Measurements from ENCODE around the gene GOLGA8B. TPM values are rescaled to one million over a fixed set of nuclear protein-coding genes. Genes with fewer than 3 reads are reported as not detected.
A peak's percentile ranks its signal among the peaks of the same experiment; 100 is the strongest.
"Not testable (repeated sequence)": the region's sequence is repeated elsewhere in the genome, so short reads cannot be mapped to it uniquely, and the experiment has no call there.

The GOLGA8B gene, protein sequence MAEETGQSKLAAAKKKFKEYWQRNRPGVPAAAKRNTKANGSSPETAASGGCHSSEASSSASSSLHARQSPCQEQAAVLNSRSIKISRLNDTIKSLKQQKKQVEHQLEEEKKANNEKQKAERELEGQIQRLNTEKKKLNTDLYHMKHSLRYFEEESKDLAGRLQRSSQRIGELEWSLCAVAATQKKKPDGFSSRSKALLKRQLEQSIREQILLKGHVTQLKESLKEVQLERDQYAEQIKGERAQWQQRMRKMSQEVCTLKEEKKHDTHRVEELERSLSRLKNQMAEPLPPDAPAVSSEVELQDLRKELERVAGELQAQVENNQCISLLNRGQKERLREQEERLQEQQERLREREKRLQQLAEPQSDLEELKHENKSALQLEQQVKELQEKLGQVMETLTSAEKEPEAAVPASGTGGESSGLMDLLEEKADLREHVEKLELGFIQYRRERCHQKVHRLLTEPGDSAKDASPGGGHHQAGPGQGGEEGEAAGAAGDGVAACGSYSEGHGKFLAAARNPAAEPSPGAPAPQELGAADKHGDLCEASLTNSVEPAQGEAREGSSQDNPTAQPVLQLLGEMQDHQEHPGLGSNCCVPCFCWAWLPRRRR
- polyA plus RNA-seq (33.8 to 49.5 TPM (median 44.6 TPM) in 3 replicates), polyA minus RNA-seq (11.2 to 21.5 TPM (median 16.8 TPM) in 3 replicates)
- 86.3 TPM for polyA plus RNA-seq (2011; ENCODE audit: low read depth)
- 2.0 and 3.8 TPM in 2 replicates for polyA plus RNA-seq (2011; cell fraction: cytosol; rRNA removed)
- 379 and 453 TPM in 2 replicates for polyA plus RNA-seq (2011; cell fraction: nucleus; rRNA removed)
- 15.6 and 32.3 TPM in 2 replicates for polyA plus RNA-seq (2012; ENCODE audit: low replicate concordance)
- polyA minus RNA-seq (2011; cell fraction: cytosol; rRNA and poly(A)+ RNA removed) = 4.4 TPM
- polyA minus RNA-seq (2011; cell fraction: nucleus; rRNA and poly(A)+ RNA removed) = 40.6 and 53.4 TPM in 2 replicates

DNA sequence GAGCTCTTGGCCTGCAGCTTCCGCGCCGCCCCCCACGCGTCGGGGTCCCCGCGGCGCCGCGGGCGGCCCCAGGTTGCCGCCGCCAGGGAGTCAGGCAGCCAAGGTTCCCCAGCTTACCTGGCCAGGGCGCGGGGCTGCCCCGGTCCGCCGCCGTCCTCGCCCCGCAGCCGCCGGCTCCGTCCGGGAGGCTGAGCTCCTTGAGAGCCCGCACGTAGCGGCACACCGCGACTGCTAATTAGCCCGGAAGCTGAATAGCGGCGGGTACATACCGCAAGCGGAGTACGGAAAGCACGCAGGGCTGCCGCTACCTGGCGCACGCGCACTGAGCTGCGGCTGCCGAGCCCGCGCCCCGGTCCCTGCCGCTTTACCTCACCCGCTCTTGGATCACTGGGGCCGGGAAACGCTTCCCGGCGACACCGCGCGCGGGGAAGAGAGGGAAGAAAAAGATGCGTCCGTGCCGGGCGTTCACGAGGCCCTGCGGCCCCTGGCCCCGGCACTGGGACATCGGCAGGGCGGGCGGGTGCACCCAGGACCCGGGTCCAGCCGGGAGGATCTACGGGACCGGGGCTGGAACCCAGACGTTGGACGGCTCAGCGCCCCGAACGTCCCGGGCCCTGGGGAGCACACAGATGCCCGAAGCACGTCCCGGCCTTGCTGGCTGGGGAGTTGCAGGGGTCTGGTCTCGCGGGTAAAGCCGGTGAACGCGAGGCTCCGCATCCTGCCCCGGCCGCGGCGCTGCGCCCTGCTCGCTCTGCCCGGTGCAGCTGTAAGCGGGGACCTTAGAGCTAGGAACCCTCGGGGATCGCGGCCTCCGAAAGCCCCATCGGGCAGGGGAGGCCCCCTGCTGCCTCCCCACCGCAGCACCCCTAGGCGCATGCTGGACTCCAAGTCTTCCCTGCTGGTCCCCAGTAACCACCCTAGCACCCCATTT, at the start of gene GOLGA8B:
Gene GOLGA8B (minus strand): TSS at position 253 of the 931 bp plus-strand sequence. CDS start 47,739 bp downstream, outside the sequence.
- Histone ChIP-seq H3K9me3 (ENCODE audit: control insufficient read depth, low read depth, low read length) (no peaks in the 10 kb centered on the region), H3K36me3 (ENCODE audit: control insufficient read depth in 2 of 2, extremely low read depth in 1 of 2, insufficient read depth in 2 of 2, low read length in 2 of 2) (no peaks in the 10 kb centered on the region), H3K27me3 (ENCODE audit: control insufficient read depth, extremely low read depth, insufficient read depth, low read length) (no peaks in the 10 kb centered on the region), H3K4me2 (ENCODE audit: control insufficient read depth, extremely low read depth, insufficient read depth, low read depth, low read length) (peak within 1 kb of the TSS; percentile 94), H3K79me2 (ENCODE audit: control insufficient read depth, insufficient read depth, low read length) (peaks cover 39% of the 10 kb centered on the region), H2AFZ (ENCODE audit: control insufficient read depth, low read length) (peak within 1 kb of the TSS; percentile 83), H4K20me1 (ENCODE audit: control insufficient read depth, extremely low read depth, insufficient read depth, low read length) (no peaks in the 10 kb centered on the region), H3K27ac (ENCODE audit: control insufficient read depth, insufficient read depth, low read length) (peak within 1 kb of the TSS; percentile 43), H3K9ac (ENCODE audit: control insufficient read depth, extremely low read depth, insufficient read depth, low read length) (peak within 1 kb of the TSS; percentile 79), H3K9me1 (ENCODE audit: control insufficient read depth, extremely low read depth, insufficient read depth, low read length) (no peaks in the 10 kb centered on the region), H3K4me3 (ENCODE audit: control insufficient read depth in 2 of 3, extremely low read depth in 1 of 3, insufficient read depth in 2 of 3, low read depth in 1 of 3, low read length in 3 of 3) (peak within 1 kb of the TSS; percentile 74 to 87 (median 81)), H3K4me1 (ENCODE audit: control insufficient read depth, extremely low read depth, insufficient read depth, low read length) (no peaks in the 10 kb centered on the region)
- FAIRE-seq = no peak
- peak; percentile 35 for DNase-seq (ENCODE audit: low read depth, low spot score)
- TF ChIP-seq, protein P1, sequence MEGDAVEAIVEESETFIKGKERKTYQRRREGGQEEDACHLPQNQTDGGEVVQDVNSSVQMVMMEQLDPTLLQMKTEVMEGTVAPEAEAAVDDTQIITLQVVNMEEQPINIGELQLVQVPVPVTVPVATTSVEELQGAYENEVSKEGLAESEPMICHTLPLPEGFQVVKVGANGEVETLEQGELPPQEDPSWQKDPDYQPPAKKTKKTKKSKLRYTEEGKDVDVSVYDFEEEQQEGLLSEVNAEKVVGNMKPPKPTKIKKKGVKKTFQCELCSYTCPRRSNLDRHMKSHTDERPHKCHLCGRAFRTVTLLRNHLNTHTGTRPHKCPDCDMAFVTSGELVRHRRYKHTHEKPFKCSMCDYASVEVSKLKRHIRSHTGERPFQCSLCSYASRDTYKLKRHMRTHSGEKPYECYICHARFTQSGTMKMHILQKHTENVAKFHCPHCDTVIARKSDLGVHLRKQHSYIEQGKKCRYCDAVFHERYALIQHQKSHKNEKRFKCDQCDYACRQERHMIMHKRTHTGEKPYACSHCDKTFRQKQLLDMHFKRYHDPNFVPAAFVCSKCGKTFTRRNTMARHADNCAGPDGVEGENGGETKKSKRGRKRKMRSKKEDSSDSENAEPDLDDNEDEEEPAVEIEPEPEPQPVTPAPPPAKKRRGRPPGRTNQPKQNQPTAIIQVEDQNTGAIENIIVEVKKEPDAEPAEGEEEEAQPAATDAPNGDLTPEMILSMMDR (optimal IDR thresholded peaks at IDR 0.05 in 1 of 3, IDR thresholded peaks at IDR 0.05 in 1 of 3, conservative IDR thresholded peaks at IDR 0.05 in 1 of 3; ENCODE audit: extremely low read depth in 1 of 3, insufficient read depth in 2 of 3, low read length in 3 of 3) = no peak
- TF ChIP-seq EZH2 (IDR thresholded peaks at IDR 0.05; ENCODE audit: low read length) = no peak
- dilution Hi-C loops (cut with MboI; ENCODE audit: extremely low pct_ligation_motif_present, low sequenced_read_pairs) = no loop called here

DNA sequence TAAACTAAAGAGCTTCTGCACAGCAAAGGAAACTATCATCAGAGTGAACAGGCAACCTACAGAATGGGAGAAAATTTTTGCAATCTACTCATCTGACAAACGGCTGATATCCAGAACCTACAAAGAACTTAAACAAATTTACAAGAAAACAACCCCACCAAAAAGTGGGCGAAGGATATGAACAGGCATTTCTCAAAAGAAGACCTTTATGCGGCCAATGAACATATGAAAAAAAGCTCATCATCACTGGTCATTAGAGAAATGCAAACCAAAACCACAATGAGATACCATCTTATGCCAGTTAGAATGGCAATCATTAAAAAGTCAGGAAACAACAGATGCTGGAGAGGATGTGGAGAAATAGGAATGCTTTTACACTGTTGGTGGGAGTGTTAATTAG, 49.7 kb upstream of the GOLGA8B start:
- H3K4me3 ChIP-seq (ENCODE audit: control insufficient read depth in 2 of 3, extremely low read depth in 1 of 3, insufficient read depth in 2 of 3, low read depth in 1 of 3, low read length in 3 of 3); FAIRE-seq; dilution Hi-C loops (cut with MboI; ENCODE audit: extremely low pct_ligation_motif_present, low sequenced_read_pairs); H3K9me3 ChIP-seq (ENCODE audit: control insufficient read depth, low read depth, low read length); H2AFZ ChIP-seq (ENCODE audit: control insufficient read depth, low read length); H4K20me1 ChIP-seq (ENCODE audit: control insufficient read depth, extremely low read depth, insufficient read depth, low read length); DNase-seq (ENCODE audit: low read depth, low spot score); H3K36me3 ChIP-seq (ENCODE audit: control insufficient read depth in 2 of 2, extremely low read depth in 1 of 2, insufficient read depth in 2 of 2, low read length in 2 of 2); H3K9me1 ChIP-seq (ENCODE audit: control insufficient read depth, extremely low read depth, insufficient read depth, low read length); H3K4me2 ChIP-seq (ENCODE audit: control insufficient read depth, extremely low read depth, insufficient read depth, low read depth, low read length); H3K27ac ChIP-seq (ENCODE audit: control insufficient read depth, insufficient read depth, low read length); H3K27me3 ChIP-seq (ENCODE audit: control insufficient read depth, extremely low read depth, insufficient read depth, low read length); H3K9ac ChIP-seq (ENCODE audit: control insufficient read depth, extremely low read depth, insufficient read depth, low read length); H3K79me2 ChIP-seq (ENCODE audit: control insufficient read depth, insufficient read depth, low read length): not testable (repeated sequence)
- peaks cover 13% of the 10 kb centered on the region for H3K4me1 ChIP-seq (ENCODE audit: control insufficient read depth, extremely low read depth, insufficient read depth, low read length)
